BJ (cell line): Measurements from ENCODE around the gene PIN1. TPM values are rescaled to one million over a fixed set of nuclear protein-coding genes. Genes with fewer than 3 reads are reported as not detected.
"Not testable (repeated sequence)": the region's sequence is repeated elsewhere in the genome, so short reads cannot be mapped to it uniquely, and the experiment has no call there.

Source experiments
- CTCF ChIA-PET: fragments of 350-600 bp; formaldehyde crosslinking; extraction: SDS; loops from one replicate; lab custom pipeline; 2021; ENCODE audit warnings: antibody characterized with exemption, inconsistent platforms; lab: Yijun Ruan, JAX
- POLR2A ChIA-PET: fragments of 300-600 bp; sonication (Branson Sonifier 250); formaldehyde crosslinking; extraction: SDS; loops from one replicate; lab custom pipeline; 2021; ENCODE audit warnings: antibody characterized with exemption; lab: Charles Lee
- DNase-seq: peaks from one replicate; pipeline ENCODE4 v3.0.0-alpha.2; 2011; ENCODE audit warnings: low read depth
- H3K27me3 ChIP-seq: 2 replicates; pipeline ENCODE4 v1.6.0; 2011; ENCODE audit warnings: low read length; ENCODE audit not compliant: control insufficient read depth, insufficient read depth
- H3K36me3 ChIP-seq: 2 replicates; pipeline ENCODE4 v1.5.1; 2011; ENCODE audit warnings: low read length; ENCODE audit not compliant: control insufficient read depth, insufficient read depth
- H3K4me3 ChIP-seq: 2 replicates; pipeline ENCODE4 v1.5.1; 2011; ENCODE audit warnings: low read depth, mild to moderate bottlenecking, control low read depth, low read length
- polyA plus RNA-seq: library from polyadenylated mRNA; depleted of rRNA; stranded (reverse); fragments of >200 nt; gene quantifications from 2 replicates; pipeline ENCODE4 v1.2.3, GENCODE V29; 2011
- TF ChIP-seq, protein P1 (sequence below): IDR thresholded peaks from 2 replicates; pipeline ENCODE4 v1.5.1; 2011; ENCODE audit warnings: low read depth, mild to moderate bottlenecking, control low read depth, inconsistent platforms, low read length, moderate library complexity; ENCODE audit not compliant: insufficient read depth

PIN1 gene
- polyA plus RNA-seq, 1 experiment = 89.6 TPM

GRCh38 chr19:9819596-9819909 lies 15.6 kb upstream of the PIN1 start:
- ChIA-PET CTCF (interaction anchor here (0.7 to 1.2 kb wide), 2 partner anchors 22 to 24 kb away, joined by 4 read pairs; no protein-coding TSS in a partner anchor), POLR2A (interaction anchor here (0.5 kb wide), 1 partner anchor 514 kb away, joined by 4 read pairs; no protein-coding TSS in a partner anchor)
- DNase-seq = no peak
- no peaks in the 10 kb centered on the region for H3K36me3 ChIP-seq
- TF ChIP-seq, protein P1, sequence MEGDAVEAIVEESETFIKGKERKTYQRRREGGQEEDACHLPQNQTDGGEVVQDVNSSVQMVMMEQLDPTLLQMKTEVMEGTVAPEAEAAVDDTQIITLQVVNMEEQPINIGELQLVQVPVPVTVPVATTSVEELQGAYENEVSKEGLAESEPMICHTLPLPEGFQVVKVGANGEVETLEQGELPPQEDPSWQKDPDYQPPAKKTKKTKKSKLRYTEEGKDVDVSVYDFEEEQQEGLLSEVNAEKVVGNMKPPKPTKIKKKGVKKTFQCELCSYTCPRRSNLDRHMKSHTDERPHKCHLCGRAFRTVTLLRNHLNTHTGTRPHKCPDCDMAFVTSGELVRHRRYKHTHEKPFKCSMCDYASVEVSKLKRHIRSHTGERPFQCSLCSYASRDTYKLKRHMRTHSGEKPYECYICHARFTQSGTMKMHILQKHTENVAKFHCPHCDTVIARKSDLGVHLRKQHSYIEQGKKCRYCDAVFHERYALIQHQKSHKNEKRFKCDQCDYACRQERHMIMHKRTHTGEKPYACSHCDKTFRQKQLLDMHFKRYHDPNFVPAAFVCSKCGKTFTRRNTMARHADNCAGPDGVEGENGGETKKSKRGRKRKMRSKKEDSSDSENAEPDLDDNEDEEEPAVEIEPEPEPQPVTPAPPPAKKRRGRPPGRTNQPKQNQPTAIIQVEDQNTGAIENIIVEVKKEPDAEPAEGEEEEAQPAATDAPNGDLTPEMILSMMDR = no peak
- no peaks in the 10 kb centered on the region for H3K27me3 ChIP-seq
- peak overlapping the region; percentile 28 for H3K4me3 ChIP-seq

DNA sequence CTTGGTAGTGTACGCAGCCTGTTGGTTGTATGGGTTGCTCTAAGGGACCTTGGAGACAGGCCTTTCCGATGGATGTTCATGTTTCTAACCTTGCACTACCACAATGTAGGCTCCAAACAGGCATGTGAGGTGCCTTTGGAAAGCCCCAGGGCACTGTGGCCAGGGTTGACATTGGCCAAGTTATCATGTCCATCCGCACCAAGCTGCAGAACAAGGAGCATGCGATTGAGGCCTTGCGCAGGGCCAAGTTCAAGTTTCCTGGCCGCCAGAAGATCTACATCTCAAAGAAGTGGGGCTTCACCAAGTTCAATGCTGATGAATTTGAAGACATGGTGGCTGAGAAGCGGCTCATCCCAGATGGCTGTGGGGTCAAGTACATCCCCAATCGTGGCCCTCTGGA lies 15.1 kb upstream of the PIN1 start:
- POLR2A ChIA-PET, CTCF ChIA-PET, H3K27me3 ChIP-seq, H3K4me3 ChIP-seq, DNase-seq, H3K36me3 ChIP-seq: not testable (repeated sequence)

DNA sequence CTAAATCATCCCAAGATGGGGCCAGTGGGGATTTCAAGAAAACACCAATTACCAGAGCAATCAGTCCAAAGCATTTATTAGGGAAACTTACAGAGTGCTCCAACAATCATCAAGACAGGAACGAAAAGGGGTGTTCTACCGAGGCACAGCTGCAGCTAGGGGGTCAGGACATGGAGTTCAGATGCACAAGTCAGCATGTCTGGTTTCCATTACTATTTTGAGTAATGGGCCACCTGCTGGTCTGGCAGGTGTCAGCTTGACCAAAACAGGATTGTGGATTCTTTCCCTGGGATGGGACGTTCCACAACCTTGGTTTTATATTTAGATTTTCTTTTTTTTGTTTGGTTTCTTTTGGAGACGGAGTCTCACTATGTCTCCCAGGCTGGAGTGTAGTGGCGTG lies 11.3 kb upstream of the PIN1 start:
- DNase-seq = no peak
- TF ChIP-seq, protein P1 = no peak
- H3K36me3 ChIP-seq = no peaks in the 10 kb centered on the region
- CTCF ChIA-PET = interaction anchor here (0.8 kb wide), 1 partner anchor 51 kb away, joined by 3 read pairs; no protein-coding TSS in a partner anchor
- H3K27me3 ChIP-seq = no peaks in the 10 kb centered on the region
- H3K4me3 ChIP-seq = no peak overlapping the region
- POLR2A ChIA-PET = no interaction called here

- Histone ChIP-seq H3K36me3 (peaks cover 5% of the 10 kb centered on the region), H3K27me3 (no peaks in the 10 kb centered on the region), H3K4me3 (peak within 1 kb of the TSS; percentile 86)
- DNase-seq = peak; percentile 20
- TF ChIP-seq, protein P1 = no peak
- ChIA-PET CTCF (interaction anchor here (0.6 kb wide), 2 partner anchors 150 to 1178 kb away, joined by 3 read pairs; no protein-coding TSS in a partner anchor), POLR2A (interaction anchor here (0.6 kb wide), 2 partner anchors 17 to 178 kb away, joined by 3 to 4 read pairs; no protein-coding TSS in a partner anchor)
These were observed 7.6 kb upstream of the PIN1 start, which contains the start of gene UBL5 for GRCh38 chr19:9827289-9828238. UBL5 (plus strand) TSS chr19:9827918; CDS start chr19:9828338, 420 bp downstream.

DNA sequence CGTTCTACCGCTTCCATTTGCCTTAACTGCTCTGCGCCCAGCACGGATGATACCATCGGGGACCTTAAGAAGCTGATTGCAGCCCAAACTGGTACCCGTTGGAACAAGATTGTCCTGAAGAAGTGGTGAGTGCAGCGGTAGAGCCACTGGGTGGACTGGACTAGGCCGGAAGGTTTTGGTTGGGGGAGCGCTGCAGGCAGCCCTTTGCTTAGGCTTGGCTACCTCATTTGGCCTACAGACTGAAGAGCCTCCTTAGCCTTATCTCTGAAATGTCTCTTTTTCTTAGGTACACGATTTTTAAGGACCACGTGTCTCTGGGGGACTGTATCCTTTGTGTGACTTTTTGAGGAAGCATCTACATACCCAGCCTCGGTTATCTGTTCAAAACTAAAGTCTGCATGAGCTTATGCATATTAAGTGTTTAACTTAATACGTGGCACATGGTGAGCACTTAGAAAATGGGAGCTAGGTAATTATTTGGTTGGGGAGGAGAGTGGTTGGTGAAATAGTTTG lies 6.5 kb upstream of the PIN1 start:
- peaks cover 5% of the 10 kb centered on the region for H3K36me3 ChIP-seq
- TF ChIP-seq, protein P1 = no peak
- ChIA-PET CTCF (interaction anchor here (0.6 kb wide), 1 partner anchor 1179 kb away, joined by 3 read pairs; no protein-coding TSS in a partner anchor), POLR2A (no interaction called here)
- no peak for DNase-seq
- peak overlapping the region; percentile 86 for H3K4me3 ChIP-seq
- no peaks in the 10 kb centered on the region for H3K27me3 ChIP-seq
